HepG2 (cell line): ENCODE results near the gene CTF1. TPM values are rescaled to one million over a fixed set of nuclear protein-coding genes. Genes with fewer than 3 reads are reported as not detected.

Experiments
- BCL6 ChIP-seq: IDR thresholded peaks from 2 replicates; pipeline ENCODE4 v1.6.1; 2016; ENCODE audit warnings: missing genetic modification reagents, missing compliant biosample characterization
- CAMTA2 ChIP-seq: sonication (generic); formaldehyde crosslinking; IDR thresholded peaks from 2 replicates; pipeline ENCODE4 v1.4.0; 2020; ENCODE audit warnings: mild to moderate bottlenecking, missing genetic modification reagents, borderline replicate concordance
- GATA4 ChIP-seq: sonication (generic); IDR thresholded peaks from 2 replicates; pipeline ENCODE4 v1.6.1; 2016; ENCODE audit warnings: antibody characterized with exemption, low read depth, borderline replicate concordance
- HOXD1 ChIP-seq: sonication (generic); formaldehyde crosslinking; IDR thresholded peaks from 2 replicates; pipeline ENCODE4 v1.5.0; 2020; ENCODE audit warnings: missing genetic modification reagents
- IRF2 ChIP-seq: IDR thresholded peaks from 2 replicates; pipeline ENCODE4 v1.6.1; 2018; ENCODE audit warnings: missing genetic modification reagents, missing compliant biosample characterization
- IRX3 ChIP-seq: sonication (generic); formaldehyde crosslinking; IDR thresholded peaks from 2 replicates; pipeline ENCODE4 v1.8.1; 2023; ENCODE audit warnings: mild to moderate bottlenecking, low read depth, missing genetic modification reagents, borderline replicate concordance
- JDP2 ChIP-seq: sonication (generic); formaldehyde crosslinking; IDR thresholded peaks from 2 replicates; pipeline ENCODE4 v1.8.1; 2022; ENCODE audit warnings: missing genetic modification reagents, borderline replicate concordance
- MED13 ChIP-seq: sonication (generic); formaldehyde crosslinking; IDR thresholded peaks from 2 replicates; pipeline ENCODE4 v1.5.0; 2020; ENCODE audit warnings: missing genetic modification reagents
- NR0B2 ChIP-seq: sonication (generic); formaldehyde crosslinking; IDR thresholded peaks from 2 replicates; pipeline ENCODE4 v1.4.0; 2020; ENCODE audit warnings: mild to moderate bottlenecking, missing genetic modification reagents
- TGIF2 ChIP-seq: IDR thresholded peaks from 2 replicates; pipeline ENCODE4 v1.6.1; 2016; ENCODE audit warnings: control low read depth, missing compliant biosample characterization
- ZBTB49 ChIP-seq: sonication (generic); formaldehyde crosslinking; IDR thresholded peaks from 2 replicates; pipeline ENCODE4 v1.4.0; 2020; ENCODE audit warnings: missing genetic modification reagents, borderline replicate concordance
- ZMYM2 ChIP-seq: sonication (generic); formaldehyde crosslinking; IDR thresholded peaks from 2 replicates; pipeline ENCODE4 v1.8.0; 2022; ENCODE audit warnings: mild to moderate bottlenecking, missing genetic modification reagents
- ZNF138 ChIP-seq: sonication (generic); formaldehyde crosslinking; IDR thresholded peaks from 2 replicates; pipeline ENCODE4 v1.5.0; 2020; ENCODE audit warnings: mild to moderate bottlenecking, low read depth, missing genetic modification reagents
- ZNF20 ChIP-seq: sonication (generic); formaldehyde crosslinking; IDR thresholded peaks from 2 replicates; pipeline ENCODE4 v1.4.0; 2020; ENCODE audit warnings: mild to moderate bottlenecking, moderate library complexity, missing genetic modification reagents
- ZNF276 ChIP-seq: sonication (generic); formaldehyde crosslinking; IDR thresholded peaks from 2 replicates; pipeline ENCODE4 v1.4.0; 2020; ENCODE audit warnings: mild to moderate bottlenecking, low read depth, missing genetic modification reagents
- ZNF292 ChIP-seq: sonication (generic); formaldehyde crosslinking; IDR thresholded peaks from 2 replicates; pipeline ENCODE4 v1.8.1; 2022; ENCODE audit warnings: mild to moderate bottlenecking, low read depth, missing genetic modification reagents, borderline replicate concordance
- ZNF354B ChIP-seq: sonication (generic); formaldehyde crosslinking; IDR thresholded peaks from 2 replicates; pipeline ENCODE4 v1.8.0; 2022; ENCODE audit warnings: mild to moderate bottlenecking, missing genetic modification reagents
- ZNF431 ChIP-seq: sonication (generic); formaldehyde crosslinking; IDR thresholded peaks from 2 replicates; pipeline ENCODE4 v1.9.0; 2022; ENCODE audit warnings: missing genetic modification reagents, low read depth, mild to moderate bottlenecking, borderline replicate concordance
- ZNF619 ChIP-seq: sonication (generic); formaldehyde crosslinking; IDR thresholded peaks from 2 replicates; pipeline ENCODE4 v1.4.0; 2020; ENCODE audit warnings: mild to moderate bottlenecking, missing genetic modification reagents
- ZNF678 ChIP-seq: sonication (generic); formaldehyde crosslinking; IDR thresholded peaks from 2 replicates; pipeline ENCODE4 v1.4.0; 2020; ENCODE audit warnings: mild to moderate bottlenecking, missing genetic modification reagents
- ZNF800 ChIP-seq: sonication (generic); formaldehyde crosslinking; IDR thresholded peaks from 2 replicates; pipeline ENCODE4 v1.4.0; 2020; ENCODE audit warnings: missing genetic modification reagents
- polyA plus RNA-seq, 8 experiments: library from polyadenylated mRNA; depleted of rRNA in 3 of 8; stranded (reverse) in 7 of 8; unstranded in 1 of 8; fragments of >200 nt; fragmentation: Illumina TruSeq in 4 of 8; extraction: Trizol in 4 of 8; gene quantifications; 2 replicates each; pipeline versions ENCODE4 v1.2.1 to v1.2.3, GENCODE V29; 2011 to 2016; ENCODE audit warnings: low read depth in 4 of 8, missing spikeins in 1 of 8, mixed read lengths in 1 of 8; ENCODE audit not compliant: insufficient read depth in 1 of 8
- total RNA-seq, 5 experiments: library from RNA; depleted of rRNA; stranded (reverse); fragments of >200 nt; fragmentation: Illumina TruSeq; extraction: Trizol; gene quantifications; 2 replicates each; pipeline ENCODE4 v1.2.3, GENCODE V29; 2016; ENCODE audit warnings: low read depth in 1 of 5

CTF1 gene
- total and polyA plus RNA-seq, 2 of the 13 experiments (the other 11 are each of a cell fraction or from before 2014, with no cell fraction given) = 0.13 to 1.8 TPM

- TF ChIP-seq CAMTA2 (0 out of 2 replicates have a peak, but pooled peaks have one; percentile 4), ZNF619 (CRISPR knock-in tag) (0 out of 2 replicates have a peak, but pooled peaks have one; percentile 11), ZNF678 (CRISPR knock-in tag) (no peak; the same call in 1 of the 2 replicates), ZNF20 (CRISPR knock-in tag) (no peak), ZNF431 (CRISPR knock-in tag) (no peak), BCL6 (CRISPR knock-in tag) (0 out of 2 replicates have a peak, but pooled peaks have one; percentile 1), IRX3 (peak; percentile 23; the same call in 1 of the 2 replicates), TGIF2 (CRISPR knock-in tag) (0 out of 2 replicates have a peak, but pooled peaks have one; percentile 4), ZNF138 (CRISPR knock-in tag) (0 out of 2 replicates have a peak, but pooled peaks have one; percentile 1), ZMYM2 (CRISPR knock-in tag) (0 out of 2 replicates have a peak, but pooled peaks have one; percentile 5), GATA4 (0 out of 2 replicates have a peak, but pooled peaks have one; percentile 3), ZBTB49 (no peak), HOXD1 (CRISPR knock-in tag) (no peak), MED13 (CRISPR knock-in tag) (no peak), ZNF276 (CRISPR knock-in tag) (peak; percentile 7; the same call in 1 of the 2 replicates), IRF2 (CRISPR knock-in tag) (no peak), ZNF292 (CRISPR knock-in tag) (no peak), ZNF354B (peak; percentile 93; the same call in 1 of the 2 replicates), JDP2 (CRISPR knock-in tag) (no peak), ZNF800 (CRISPR knock-in tag) (no peak), NR0B2 (0 out of 2 replicates have a peak, but pooled peaks have one; percentile 17)
These were observed 1.7 kb upstream of the CTF1 start (continued) for GRCh38 chr16:30894540-30895368.
